Bronchial epithelial cell (primary cell): ENCODE measurements around the gene ZCCHC8. TPM values are rescaled to one million over a fixed set of nuclear protein-coding genes. Genes with fewer than 3 reads are reported as not detected.
A peak's percentile ranks its signal among the peaks of the same experiment; 100 is the strongest.

Source experiments
- DNase-seq: peaks from one replicate; pipeline ENCODE4 v3.0.0-alpha.2; 2010; ENCODE audit warnings: low read depth
- FAIRE-seq: peaks from 2 replicates; lab custom pipeline; 2011; peaks lifted over from hg19 to GRCh38; lab: Jason Lieb, UNC
- H3K27me3 ChIP-seq: 2 replicates; pipeline ENCODE4 v1.5.1; 2011; ENCODE audit warnings: low read length; ENCODE audit not compliant: control insufficient read depth, insufficient read depth
- H3K36me3 ChIP-seq: 2 replicates; pipeline ENCODE4 v1.5.1; 2011; ENCODE audit warnings: low read length; ENCODE audit not compliant: control insufficient read depth, insufficient read depth
- H3K4me3 ChIP-seq: 2 replicates; pipeline ENCODE4 v1.5.1; 2011; ENCODE audit warnings: mild to moderate bottlenecking, low read depth, low read length, control low read depth
- total RNA-seq: library from RNA; depleted of rRNA; stranded (reverse); fragments of >200 nt; gene quantifications from 2 replicates; pipeline ENCODE4 v1.2.1, GENCODE V29; 2014
- TF ChIP-seq, protein P1 (sequence below): IDR thresholded peaks from 2 replicates; pipeline ENCODE4 v1.5.1; 2011; ENCODE audit warnings: mild to moderate bottlenecking, moderate library complexity, low read length, control low read depth, inconsistent platforms; ENCODE audit not compliant: insufficient read depth, severe bottlenecking

The ZCCHC8 gene
- total RNA-seq: 12.9 and 15.6 TPM in 2 replicates

- FAIRE-seq (no peak), DNase-seq (peak; percentile 97)
- Histone ChIP-seq H3K4me3 (peak within 1 kb of the TSS; percentile 95), H3K36me3 (peaks cover 5% of the 10 kb centered on the region), H3K27me3 (no peaks in the 10 kb centered on the region)
- TF ChIP-seq, protein P1, sequence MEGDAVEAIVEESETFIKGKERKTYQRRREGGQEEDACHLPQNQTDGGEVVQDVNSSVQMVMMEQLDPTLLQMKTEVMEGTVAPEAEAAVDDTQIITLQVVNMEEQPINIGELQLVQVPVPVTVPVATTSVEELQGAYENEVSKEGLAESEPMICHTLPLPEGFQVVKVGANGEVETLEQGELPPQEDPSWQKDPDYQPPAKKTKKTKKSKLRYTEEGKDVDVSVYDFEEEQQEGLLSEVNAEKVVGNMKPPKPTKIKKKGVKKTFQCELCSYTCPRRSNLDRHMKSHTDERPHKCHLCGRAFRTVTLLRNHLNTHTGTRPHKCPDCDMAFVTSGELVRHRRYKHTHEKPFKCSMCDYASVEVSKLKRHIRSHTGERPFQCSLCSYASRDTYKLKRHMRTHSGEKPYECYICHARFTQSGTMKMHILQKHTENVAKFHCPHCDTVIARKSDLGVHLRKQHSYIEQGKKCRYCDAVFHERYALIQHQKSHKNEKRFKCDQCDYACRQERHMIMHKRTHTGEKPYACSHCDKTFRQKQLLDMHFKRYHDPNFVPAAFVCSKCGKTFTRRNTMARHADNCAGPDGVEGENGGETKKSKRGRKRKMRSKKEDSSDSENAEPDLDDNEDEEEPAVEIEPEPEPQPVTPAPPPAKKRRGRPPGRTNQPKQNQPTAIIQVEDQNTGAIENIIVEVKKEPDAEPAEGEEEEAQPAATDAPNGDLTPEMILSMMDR: peak; percentile 18
Observed at GRCh38 chr12:122500685-122501488, at the start of gene ZCCHC8. ZCCHC8 (minus strand) TSS chr12:122500932; CDS start chr12:122500840, 92 bp downstream.

- TF ChIP-seq, protein P1: no peak
- DNase-seq (peak; percentile 17), FAIRE-seq (no peak)
- Histone ChIP-seq H3K36me3 (peaks cover 6% of the 10 kb centered on the region), H3K4me3 (no peak overlapping the region), H3K27me3 (no peaks in the 10 kb centered on the region)
Observed at GRCh38 chr12:122547330-122547729, 46.6 kb upstream of the ZCCHC8 start.

GRCh38 chr12:122545855-122546254, 45.1 kb upstream of the ZCCHC8 start:
- TF ChIP-seq, protein P1: no peak
- no peak overlapping the region for H3K4me3 ChIP-seq
- DNase-seq: no peak
- H3K36me3 ChIP-seq: peaks cover 5% of the 10 kb centered on the region
- FAIRE-seq: no peak
- no peaks in the 10 kb centered on the region for H3K27me3 ChIP-seq

GRCh38 chr12:122544537-122544936, 43.8 kb upstream of the ZCCHC8 start:
- DNase-seq: no peak
- no peaks in the 10 kb centered on the region for H3K27me3 ChIP-seq
- FAIRE-seq: no peak
- no peak overlapping the region for H3K4me3 ChIP-seq
- H3K36me3 ChIP-seq: peaks cover 3% of the 10 kb centered on the region
- TF ChIP-seq, protein P1: no peak

DNA sequence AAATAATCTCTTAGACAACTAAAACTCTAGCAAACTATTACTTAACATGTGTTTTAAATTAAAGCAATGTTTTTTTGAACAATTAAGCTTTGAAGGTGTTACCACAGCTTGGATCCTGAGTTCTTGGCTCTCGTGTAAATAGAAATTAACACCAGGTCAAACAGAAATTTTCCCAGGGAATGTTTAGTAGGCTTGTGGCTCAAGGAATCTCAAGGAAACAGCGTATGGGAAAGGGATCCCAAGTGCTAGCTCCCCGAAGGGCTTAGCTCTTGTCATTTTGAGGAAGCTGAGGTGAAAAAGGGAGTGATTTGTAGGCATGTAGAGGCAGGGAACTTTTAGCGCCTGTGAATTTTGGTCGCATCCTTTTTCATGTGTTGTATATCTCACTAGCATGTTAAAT, 37.8 kb upstream of the ZCCHC8 start:
- FAIRE-seq: no peak
- H3K36me3 ChIP-seq: peaks cover 3% of the 10 kb centered on the region

More for the DNA sequence above, 37.8 kb upstream of the ZCCHC8 start:
- DNase-seq: no peak
- H3K27me3 ChIP-seq: no peaks in the 10 kb centered on the region
- no peak overlapping the region for H3K4me3 ChIP-seq
- TF ChIP-seq, protein P1: no peak
